IMR-90 (cell line): ENCODE data around the gene MCM3AP. TPM values are rescaled to one million over a fixed set of nuclear protein-coding genes. Genes with fewer than 3 reads are reported as not detected.

ENCODE experiments used
- ATAC-seq: fragments of 200-7000 bp; cut with Tn5 transposase; 2 replicates; pipeline ENCODE4 v1.9.1; 2020; ENCODE audit warnings: low read depth, mild to moderate bottlenecking, moderate library complexity
- BruUV-seq: library from RNA; stranded (reverse); fragments of 400-500 nt; replicated peaks from 2 replicates; lab custom pipeline; 2021; lab: Mats Ljungman, UMichigan
- CTCF ChIA-PET: fragments of 300-600 bp; formaldehyde crosslinking; extraction: SDS; loops from one replicate; lab custom pipeline; 2021; ENCODE audit warnings: antibody characterized with exemption; lab: Yijun Ruan, JAX
- POLR2A ChIA-PET: fragments of 300-600 bp; sonication (Branson Sonifier 250); formaldehyde crosslinking; loops from one replicate; lab custom pipeline; 2022; ENCODE audit warnings: antibody characterized with exemption; ENCODE audit not compliant: unreplicated experiment; lab: Charles Lee
- DNase-seq: peaks from one replicate; pipeline ENCODE4 v3.0.0; 2013
- H2AFZ ChIP-seq: replicated peaks from 2 replicates; pipeline ENCODE3; 2013; ENCODE audit warnings: low read length, mild to moderate bottlenecking; ENCODE audit not compliant: poor library complexity
- H2AK5ac ChIP-seq: 2 replicates; pipeline ENCODE4 v1.6.1; 2013; ENCODE audit warnings: low read depth, low read length, inconsistent platforms
- H2AK9ac ChIP-seq: replicated peaks from 2 replicates; pipeline ENCODE3; 2013; ENCODE audit warnings: mild to moderate bottlenecking, low read depth, low read length, moderate library complexity; ENCODE audit not compliant: poor library complexity
- H2BK120ac ChIP-seq: 2 replicates; pipeline ENCODE4 v1.6.1; 2013; ENCODE audit warnings: low read depth, low read length, inconsistent platforms
- H2BK15ac ChIP-seq: 3 replicates; pipeline ENCODE4 v1.6.1; 2013; ENCODE audit warnings: low read depth, low read length, inconsistent platforms
- H2BK20ac ChIP-seq: 2 replicates; pipeline ENCODE4 v1.6.1; 2013; ENCODE audit warnings: low read depth, mild to moderate bottlenecking, inconsistent platforms, low read length, moderate library complexity
- H2BK5ac ChIP-seq: 2 replicates; pipeline ENCODE4 v1.6.1; 2013; ENCODE audit warnings: mild to moderate bottlenecking, low read depth, low read length, inconsistent platforms; ENCODE audit not compliant: poor library complexity, severe bottlenecking
- H3K14ac ChIP-seq: replicated peaks from 2 replicates; pipeline ENCODE4 v1.6.1; 2013; ENCODE audit warnings: low read depth, low read length, inconsistent platforms
- H3K18ac ChIP-seq: 2 replicates; pipeline ENCODE4 v1.6.1; 2013; ENCODE audit warnings: low read depth, low read length, control low read depth
- H3K23ac ChIP-seq: 2 replicates; pipeline ENCODE4 v1.6.1; 2013; ENCODE audit warnings: low read depth, low read length, inconsistent platforms
- H3K27ac ChIP-seq: 2 replicates; pipeline ENCODE4 v1.5.1; 2013; ENCODE audit warnings: mild to moderate bottlenecking, control low read depth, low read length; ENCODE audit not compliant: insufficient read depth
- H3K27me3 ChIP-seq: 2 replicates; pipeline ENCODE4 v1.6.1; 2013; ENCODE audit warnings: low read length; ENCODE audit not compliant: control insufficient read depth, insufficient read depth
- H3K36me3 ChIP-seq: 2 replicates; pipeline ENCODE4 v1.6.1; 2013; ENCODE audit warnings: low read length, mixed read lengths; ENCODE audit not compliant: control insufficient read depth, insufficient read depth
- H3K4ac ChIP-seq: 2 replicates; pipeline ENCODE4 v1.6.1; 2013; ENCODE audit warnings: low read depth, low read length, inconsistent platforms
- H3K4me1 ChIP-seq: 2 replicates; pipeline ENCODE4 v1.6.1; 2013; ENCODE audit warnings: low read length, mixed read lengths; ENCODE audit not compliant: control insufficient read depth, insufficient read depth
- H3K4me2 ChIP-seq: 2 replicates; pipeline ENCODE4 v1.6.1; 2013; ENCODE audit warnings: low read depth, mild to moderate bottlenecking, control low read depth, low read length, moderate library complexity
- H3K4me3 ChIP-seq: 2 replicates; pipeline ENCODE4 v1.5.1; 2013; ENCODE audit warnings: low read depth, mild to moderate bottlenecking, control low read depth, low read length, moderate library complexity; ENCODE audit not compliant: insufficient read depth
- H3K56ac ChIP-seq: 2 replicates; pipeline ENCODE4 v1.6.1; 2013; ENCODE audit warnings: low read length, inconsistent platforms; ENCODE audit not compliant: insufficient read depth; ENCODE audit errors: extremely low read depth
- H3K79me1 ChIP-seq, 2 experiments: 2 replicates each; pipeline ENCODE4 v1.6.1; 2013; ENCODE audit warnings: low read length in 2 of 2, inconsistent platforms in 1 of 2, low read depth in 1 of 2
- H3K9ac ChIP-seq: 2 replicates; pipeline ENCODE4 v1.6.1; 2013; ENCODE audit warnings: low read depth, low read length, control low read depth
- H3K9me1 ChIP-seq: 2 replicates; pipeline ENCODE4 v1.6.1; 2013; ENCODE audit warnings: low read length, inconsistent platforms; ENCODE audit not compliant: insufficient read depth
- H3K9me3 ChIP-seq: 2 replicates; pipeline ENCODE4 v1.6.1; 2013; ENCODE audit warnings: low read length; ENCODE audit not compliant: control insufficient read depth, insufficient read depth
- H4K20me1 ChIP-seq: 2 replicates; pipeline ENCODE4 v1.6.1; 2013; ENCODE audit warnings: low read length, inconsistent platforms; ENCODE audit not compliant: insufficient read depth
- H4K5ac ChIP-seq: 2 replicates; pipeline ENCODE4 v1.6.1; 2013; ENCODE audit warnings: mild to moderate bottlenecking, low read depth, low read length, control low read depth
- H4K8ac ChIP-seq, 2 experiments: 2 replicates each; pipeline ENCODE4 v1.6.1; 2013; ENCODE audit warnings: low read depth in 2 of 2, low read length in 2 of 2, control low read depth in 1 of 2, inconsistent platforms in 1 of 2
- H4K91ac ChIP-seq: 2 replicates; pipeline ENCODE4 v1.6.1; 2013; ENCODE audit warnings: low read depth, low read length, inconsistent platforms; ENCODE audit not compliant: insufficient read depth
- CHD1 ChIP-seq: IDR thresholded peaks from 2 replicates; pipeline ENCODE4 v1.6.1; 2012; ENCODE audit warnings: low read depth, low read length, improper control_type of control experiment
- MAFK ChIP-seq: IDR thresholded peaks from 2 replicates; pipeline ENCODE4 v1.6.1; 2012; ENCODE audit warnings: low read depth, low read length, improper control_type of control experiment
- POLR2A ChIP-seq: IDR thresholded peaks from 2 replicates; pipeline ENCODE4 v1.6.1; 2012; ENCODE audit warnings: mild to moderate bottlenecking, low read depth, low read length
- RCOR1 ChIP-seq: IDR thresholded peaks from 2 replicates; pipeline ENCODE4 v1.6.1; 2012; ENCODE audit warnings: mild to moderate bottlenecking, low read length, improper control_type of control experiment; ENCODE audit not compliant: insufficient replicate concordance
- RFX5 ChIP-seq: IDR thresholded peaks from 2 replicates; pipeline ENCODE4 v1.8.0; 2012; ENCODE audit warnings: low read depth, mild to moderate bottlenecking, low read length, moderate library complexity
- WGBS, 2 experiments: methylation state at CpG; one replicate each; pipeline versions ENCODE4 v1.1.5 to v1.1.7; 2013; ENCODE audit warnings: missing lambda C conversion rate in 2 of 2; ENCODE audit not compliant: insufficient read length in 1 of 2; ENCODE audit errors: extremely low coverage in 2 of 2; 5-methylcytosine and 5-hydroxymethylcytosine counted together
- dilution Hi-C: fragments of 300-500 bp; cut with HindIII; formaldehyde crosslinking; loops from one replicate; pipeline ENCODE4 v1.14.3; 2018; ENCODE audit warnings: low sequenced_read_pairs; ENCODE audit not compliant: unreplicated experiment
- in situ Hi-C: fragments of 300-500 bp; cut with MboI; formaldehyde crosslinking; loops from 3 replicates; pipeline ENCODE4 v1.14.3; 2019; ENCODE audit warnings: low sequenced_read_pairs, inconsistent platforms, mixed read lengths
- intact Hi-C: fragments of 100-400 bp; cut with micrococcal nuclease; formaldehyde crosslinking; loops from 2 replicates; pipeline ENCODE4 v1.10.0; 2022
- polyA plus RNA-seq, 3 experiments: library from polyadenylated mRNA; depleted of rRNA; stranded (reverse); fragments of >200 nt; gene quantifications; 2 replicates each; pipeline ENCODE4 v1.2.3, GENCODE V29; 2012; ENCODE audit warnings: low replicate concordance in 1 of 3
- total RNA-seq: library from RNA; depleted of rRNA; stranded (reverse); fragments of >200 nt; gene quantifications from 2 replicates; pipeline ENCODE4 v1.2.3, GENCODE V29; 2012

MCM3AP gene
- total and polyA plus RNA-seq, 2 of the 4 experiments (the other 2 are of a cell fraction) = 46.5 to 63.1 TPM

DNA sequence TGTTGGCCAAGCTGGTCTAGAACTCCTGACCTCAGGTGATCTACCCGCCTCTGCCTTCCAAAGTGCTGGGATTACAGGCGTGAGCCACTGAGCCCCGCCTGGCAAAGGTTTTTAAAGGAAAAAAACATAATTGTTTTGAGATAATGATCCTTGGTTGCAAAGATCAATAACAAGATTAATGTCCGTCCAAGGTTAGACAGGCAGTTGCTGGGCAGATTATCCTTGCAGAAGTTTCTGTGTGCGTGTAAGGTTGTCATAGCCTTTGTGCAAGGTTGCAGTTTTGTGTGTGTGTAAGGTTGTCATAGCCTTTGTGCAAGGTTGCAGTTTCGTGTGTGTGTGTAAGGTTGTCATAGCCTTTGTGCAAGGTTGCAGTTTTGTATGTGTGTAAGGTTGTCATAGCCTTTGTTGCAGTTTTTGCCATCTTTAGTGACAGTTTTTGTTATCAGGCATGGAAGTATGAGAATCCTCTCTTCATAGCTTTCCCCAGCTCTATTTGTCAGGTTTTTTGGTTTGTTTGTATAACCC, 4.3 kb upstream of the MCM3AP start:
- CTCF ChIA-PET = no interaction called here

More for the DNA sequence above, 4.3 kb upstream of the MCM3AP start:
- no peak overlapping the region for H3K4me2 ChIP-seq
- H3K4me3 ChIP-seq = no peak overlapping the region
- no peaks in the 10 kb centered on the region for H4K20me1 ChIP-seq
- no peak for ATAC-seq
- DNase-seq = no peak
- no peak overlapping the region for H2BK20ac ChIP-seq
- H3K56ac ChIP-seq = no peak overlapping the region
- H3K18ac ChIP-seq = no peak overlapping the region
- POLR2A ChIA-PET = no interaction called here
- intact Hi-C loops (loop anchor here (5.0 kb wide), 1 partner anchor 317 kb away; no protein-coding TSS in a partner anchor), in situ Hi-C loops (no loop called here), dilution Hi-C loops (no loop called here)
- H3K27me3 ChIP-seq = no peaks in the 10 kb centered on the region
- no peak overlapping the region for H2BK120ac ChIP-seq
- no TSS peak for BruUV-seq
- no peak overlapping the region for H2AFZ ChIP-seq
- no peak overlapping the region for H3K27ac ChIP-seq
- H4K5ac ChIP-seq = no peak overlapping the region
- no peak overlapping the region for H2BK5ac ChIP-seq
- peak overlapping the region; percentile 1; the same call in 1 of the 2 replicates for H3K23ac ChIP-seq
- no peak overlapping the region for H4K8ac ChIP-seq
- no peak overlapping the region for H2AK9ac ChIP-seq
- peaks cover 12% of the 10 kb centered on the region for H3K36me3 ChIP-seq
- peaks cover 19 to 35% of the 10 kb centered on the region in 2 experiments for H3K79me1 ChIP-seq
- peaks cover 6% of the 10 kb centered on the region for H3K4me1 ChIP-seq
- H3K14ac ChIP-seq = no peak overlapping the region
- TF ChIP-seq POLR2A (no peak), RFX5 (no peak), CHD1 (no peak), RCOR1 (no peak), MAFK (peak; percentile 89)
- no peak overlapping the region for H4K91ac ChIP-seq
- 38% methylated on average over 2 of the region's 6 CpGs; no CpG with 5 or more reads in 1 of the 2 experiments for WGBS, 2 experiments
- no peak overlapping the region for H2AK5ac ChIP-seq
- H3K9me1 ChIP-seq = peaks cover 3% of the 10 kb centered on the region; the same call in 1 of the 2 replicates
- H2BK15ac ChIP-seq = no peak overlapping the region
- no peak overlapping the region for H3K4ac ChIP-seq
- H3K9ac ChIP-seq = no peak overlapping the region
- no peaks in the 10 kb centered on the region for H3K9me3 ChIP-seq
